Mammary epithelial cell (primary cell): ENCODE results near the gene DUSP15.

Source experiments
- EZH2 ChIP-seq: IDR thresholded peaks from 2 replicates; pipeline ENCODE4 v1.6.1; 2012; ENCODE audit warnings: low read length, inconsistent platforms, borderline replicate concordance
- TF ChIP-seq, protein P1 (sequence below), 2 donors: IDR thresholded peaks in 1 of 2; conservative IDR thresholded peaks in 1 of 2; 2 replicates each; pipeline ENCODE4 v1.5.1; 2011 to 2012; ENCODE audit warnings: inconsistent platforms in 2 of 2, low read length in 2 of 2, mild to moderate bottlenecking in 2 of 2, control low read depth in 1 of 2, low read depth in 1 of 2; ENCODE audit not compliant: insufficient read depth in 1 of 2; ENCODE audit errors: extremely low read depth in 1 of 2

DNA sequence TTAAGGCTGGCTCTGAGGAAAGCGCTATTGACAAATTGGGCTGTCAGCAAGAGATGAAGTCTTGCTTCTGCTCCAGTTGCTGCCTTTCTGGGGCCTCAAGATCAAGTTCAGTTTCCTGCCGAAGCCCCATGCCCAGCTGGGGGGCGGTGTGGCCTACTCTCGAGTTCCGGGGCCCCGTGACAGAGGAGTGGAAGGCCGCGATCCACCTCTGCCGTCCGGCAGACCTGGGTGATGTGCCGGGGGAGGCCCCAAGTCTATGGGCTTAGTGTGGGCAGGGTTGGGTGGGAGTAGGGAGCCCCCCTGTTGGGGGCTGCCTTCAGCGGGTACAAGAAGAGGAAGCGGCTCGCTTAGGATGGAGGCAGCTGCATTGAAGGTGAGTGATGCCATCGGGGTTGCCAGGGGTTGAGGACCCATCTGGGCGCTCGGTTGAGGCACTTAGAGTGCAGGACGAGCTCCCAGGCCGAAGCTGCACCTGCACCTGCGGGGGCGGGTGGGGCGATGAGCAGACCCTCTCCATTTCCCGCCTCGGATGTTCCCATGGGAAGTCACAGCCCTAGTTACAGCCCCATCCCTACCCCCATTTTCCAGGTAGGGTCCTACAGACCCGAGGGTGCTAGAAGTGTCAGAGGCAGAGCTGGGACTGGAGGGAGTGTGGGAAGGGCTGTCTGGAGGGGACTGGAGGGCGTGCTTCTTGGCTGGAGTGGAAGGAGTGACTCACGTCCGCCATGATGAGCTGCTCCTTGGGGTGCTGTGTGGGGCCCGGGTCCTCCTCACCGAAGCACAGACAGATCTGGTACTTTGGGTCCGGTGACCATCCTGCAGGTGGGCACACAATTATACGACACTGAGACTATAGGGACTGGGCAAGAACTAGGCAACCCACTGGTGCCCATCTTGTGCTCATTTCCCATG lies 22.0 kb downstream of the DUSP15 start:
- TF ChIP-seq, protein P1, sequence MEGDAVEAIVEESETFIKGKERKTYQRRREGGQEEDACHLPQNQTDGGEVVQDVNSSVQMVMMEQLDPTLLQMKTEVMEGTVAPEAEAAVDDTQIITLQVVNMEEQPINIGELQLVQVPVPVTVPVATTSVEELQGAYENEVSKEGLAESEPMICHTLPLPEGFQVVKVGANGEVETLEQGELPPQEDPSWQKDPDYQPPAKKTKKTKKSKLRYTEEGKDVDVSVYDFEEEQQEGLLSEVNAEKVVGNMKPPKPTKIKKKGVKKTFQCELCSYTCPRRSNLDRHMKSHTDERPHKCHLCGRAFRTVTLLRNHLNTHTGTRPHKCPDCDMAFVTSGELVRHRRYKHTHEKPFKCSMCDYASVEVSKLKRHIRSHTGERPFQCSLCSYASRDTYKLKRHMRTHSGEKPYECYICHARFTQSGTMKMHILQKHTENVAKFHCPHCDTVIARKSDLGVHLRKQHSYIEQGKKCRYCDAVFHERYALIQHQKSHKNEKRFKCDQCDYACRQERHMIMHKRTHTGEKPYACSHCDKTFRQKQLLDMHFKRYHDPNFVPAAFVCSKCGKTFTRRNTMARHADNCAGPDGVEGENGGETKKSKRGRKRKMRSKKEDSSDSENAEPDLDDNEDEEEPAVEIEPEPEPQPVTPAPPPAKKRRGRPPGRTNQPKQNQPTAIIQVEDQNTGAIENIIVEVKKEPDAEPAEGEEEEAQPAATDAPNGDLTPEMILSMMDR (conservative IDR thresholded peaks at IDR 0.05 in 1 of 2, IDR thresholded peaks at IDR 0.05 in 1 of 2; ENCODE audit: extremely low read depth in 1 of 2, insufficient read depth in 1 of 2, low read depth in 1 of 2, low read length in 2 of 2): no peak
- TF ChIP-seq EZH2: no peak
